GM19193 (cell line): ENCODE results near the gene NOL4L.

Experiments used
- POLR2A ChIP-seq: IDR thresholded peaks from 4 replicates; pipeline ENCODE4 v1.6.1; 2011; ENCODE audit not compliant: insufficient read depth, insufficient read length; ENCODE audit errors: extremely low read depth

The NOL4L gene

GRCh38 chr20:32462900-32463641 is 122.1 kb downstream of the NOL4L start:
- TF ChIP-seq POLR2A = no peak

DNA sequence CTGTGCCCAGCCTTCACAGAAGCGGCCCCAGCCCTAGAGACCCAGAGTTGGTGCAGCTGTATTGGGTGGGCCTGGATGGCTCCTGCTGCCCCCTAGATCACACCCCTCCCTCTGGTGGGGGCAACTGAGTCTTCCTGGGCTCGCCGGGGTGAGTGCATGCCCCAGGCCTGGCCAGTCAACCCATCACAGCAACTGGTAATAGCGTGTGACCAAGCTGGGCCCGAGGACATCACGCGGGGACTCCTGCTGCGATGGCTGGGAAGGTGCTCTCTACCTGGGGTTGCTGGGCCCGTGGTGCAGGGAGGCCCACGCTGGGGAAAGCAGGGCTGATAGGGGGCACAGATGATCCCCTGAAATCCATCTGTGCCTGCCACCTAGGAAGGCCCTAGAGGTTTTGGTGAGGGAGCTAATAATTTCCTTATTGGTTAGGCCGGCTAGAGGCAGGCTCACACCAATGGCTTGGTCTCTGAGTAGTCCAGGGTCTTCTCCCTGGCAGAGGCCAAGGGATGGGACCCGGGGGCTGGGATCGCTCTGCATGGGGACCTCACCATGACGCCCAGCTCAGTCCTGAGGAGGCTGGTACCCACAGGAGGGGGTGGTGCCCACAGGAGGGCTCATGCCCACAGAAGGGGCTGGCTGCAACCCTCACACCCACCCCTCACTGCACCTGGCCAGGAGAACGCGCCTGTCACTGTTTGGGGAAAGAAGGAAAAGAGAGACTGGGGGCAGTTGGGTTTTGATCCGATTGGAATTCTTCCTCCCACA is 123.1 kb downstream of the NOL4L start:
- no peak for TF ChIP-seq POLR2A

GRCh38 chr20:32460683-32461320 is 124.3 kb downstream of the NOL4L start:
- no peak for TF ChIP-seq POLR2A

GRCh38 chr20:32460231-32460630 is 124.9 kb downstream of the NOL4L start:
- no peak for TF ChIP-seq POLR2A

DNA sequence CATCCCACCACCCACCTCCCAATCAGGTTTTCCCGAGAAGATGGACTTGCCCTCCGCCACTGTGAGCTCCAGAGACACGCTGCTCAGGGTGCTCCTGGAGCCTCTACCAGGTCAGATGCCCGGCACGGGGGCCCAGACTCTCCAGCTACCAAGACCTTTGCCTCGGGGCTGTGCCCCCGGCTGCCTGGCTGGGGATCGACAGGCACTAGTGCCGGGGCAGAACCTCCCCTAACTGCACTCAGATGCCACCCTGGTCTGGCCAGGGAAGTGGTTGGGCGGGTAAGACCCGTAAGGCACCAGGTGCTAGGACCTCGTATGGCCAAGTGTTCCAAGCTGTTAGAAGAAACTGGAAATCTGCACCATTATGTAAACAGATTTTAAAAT is 126.3 kb downstream of the NOL4L start:
- no peak for TF ChIP-seq POLR2A

DNA sequence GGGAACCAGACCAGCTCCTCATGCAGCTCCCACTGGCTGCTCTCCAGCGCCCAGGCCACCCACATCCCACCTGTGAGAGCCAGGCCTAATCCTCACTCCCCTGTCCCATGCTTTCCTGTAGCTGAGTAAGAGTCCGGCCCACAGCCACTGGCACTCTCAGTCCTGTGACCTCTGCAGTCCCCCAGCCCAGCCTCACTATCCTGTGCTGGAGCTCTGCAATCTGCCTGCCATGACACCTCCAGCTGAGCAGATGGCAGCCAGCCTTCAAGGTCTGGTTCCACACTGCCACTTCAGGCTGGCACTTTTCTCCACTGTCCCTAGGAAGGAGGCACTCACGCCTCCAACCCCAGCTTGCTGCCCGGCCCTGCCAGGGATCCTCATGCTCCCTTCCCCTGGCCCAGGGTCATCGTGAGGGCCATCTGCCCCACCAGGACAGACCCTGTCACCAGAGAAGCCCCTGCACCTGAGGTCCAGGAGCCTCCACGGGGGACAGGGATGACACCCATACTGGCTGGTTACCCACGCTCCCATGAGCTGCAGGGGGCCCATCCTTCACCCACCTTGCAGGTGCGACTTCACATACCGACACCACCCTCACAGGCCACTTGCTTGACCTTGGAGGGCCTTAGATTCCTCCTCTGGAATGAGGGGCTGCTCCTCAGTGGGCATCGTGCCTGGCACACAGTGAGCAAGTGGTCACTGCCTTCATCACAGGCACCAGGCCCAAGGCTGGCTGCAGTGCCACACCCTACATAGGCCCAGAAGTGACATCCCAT is 126.9 kb downstream of the NOL4L start:
- no peak for TF ChIP-seq POLR2A

DNA sequence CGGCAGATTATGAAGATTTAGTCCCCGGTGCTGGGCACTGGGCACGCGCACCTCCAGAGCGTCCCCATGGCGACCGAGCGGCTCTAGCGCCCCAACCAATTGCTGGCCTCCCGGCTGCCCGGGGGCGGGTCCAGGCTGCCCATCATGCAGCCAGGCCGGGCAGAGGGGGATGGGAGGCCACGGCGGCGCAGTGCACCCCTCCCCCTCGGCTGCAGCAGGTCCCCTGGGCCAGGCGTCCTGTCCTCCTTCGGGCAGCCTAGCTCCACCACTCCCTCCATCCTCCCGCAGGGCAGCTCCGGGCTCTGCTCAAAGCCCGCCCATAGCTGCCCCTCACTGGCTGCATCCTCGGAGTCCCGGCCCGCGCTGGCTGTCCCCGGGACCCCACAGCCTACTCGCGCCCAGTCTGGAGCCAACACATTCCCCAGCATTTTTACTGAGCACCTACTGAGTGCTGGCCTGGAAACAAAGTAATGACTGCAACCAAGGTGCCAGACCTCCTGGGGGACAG is 127.6 kb downstream of the NOL4L start:
- no peak for TF ChIP-seq POLR2A

DNA sequence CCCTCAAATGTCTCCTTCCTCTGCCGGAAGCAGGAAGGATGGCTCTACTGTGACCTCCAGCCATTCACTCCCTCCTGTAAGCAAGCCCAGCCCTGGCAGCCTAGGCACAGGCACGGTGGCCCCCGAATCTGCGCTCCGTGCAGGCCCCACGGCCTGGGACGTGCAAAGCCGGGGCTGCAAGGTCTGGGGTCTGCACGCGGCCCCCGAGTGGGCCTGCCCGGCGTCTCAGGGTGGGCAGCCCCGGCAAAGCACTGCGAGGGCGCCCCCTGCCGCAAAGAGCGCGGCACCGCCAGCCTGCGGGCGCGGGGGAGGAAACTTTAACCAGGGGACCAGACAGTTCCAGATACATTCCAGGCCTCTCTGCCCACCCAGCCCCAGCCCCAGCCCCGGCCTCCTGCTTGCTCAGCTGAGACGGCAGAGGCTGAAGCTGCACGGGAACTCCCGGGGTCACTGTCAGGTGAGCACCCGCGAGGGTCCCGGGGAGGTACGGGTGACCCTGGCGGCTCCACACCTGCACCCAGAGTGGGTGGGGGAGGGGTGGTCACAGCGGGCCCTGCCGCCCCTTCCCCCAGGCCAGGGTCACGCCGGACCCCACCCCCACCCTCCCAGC is 128.2 kb downstream of the NOL4L start:
- no peak for TF ChIP-seq POLR2A

DNA sequence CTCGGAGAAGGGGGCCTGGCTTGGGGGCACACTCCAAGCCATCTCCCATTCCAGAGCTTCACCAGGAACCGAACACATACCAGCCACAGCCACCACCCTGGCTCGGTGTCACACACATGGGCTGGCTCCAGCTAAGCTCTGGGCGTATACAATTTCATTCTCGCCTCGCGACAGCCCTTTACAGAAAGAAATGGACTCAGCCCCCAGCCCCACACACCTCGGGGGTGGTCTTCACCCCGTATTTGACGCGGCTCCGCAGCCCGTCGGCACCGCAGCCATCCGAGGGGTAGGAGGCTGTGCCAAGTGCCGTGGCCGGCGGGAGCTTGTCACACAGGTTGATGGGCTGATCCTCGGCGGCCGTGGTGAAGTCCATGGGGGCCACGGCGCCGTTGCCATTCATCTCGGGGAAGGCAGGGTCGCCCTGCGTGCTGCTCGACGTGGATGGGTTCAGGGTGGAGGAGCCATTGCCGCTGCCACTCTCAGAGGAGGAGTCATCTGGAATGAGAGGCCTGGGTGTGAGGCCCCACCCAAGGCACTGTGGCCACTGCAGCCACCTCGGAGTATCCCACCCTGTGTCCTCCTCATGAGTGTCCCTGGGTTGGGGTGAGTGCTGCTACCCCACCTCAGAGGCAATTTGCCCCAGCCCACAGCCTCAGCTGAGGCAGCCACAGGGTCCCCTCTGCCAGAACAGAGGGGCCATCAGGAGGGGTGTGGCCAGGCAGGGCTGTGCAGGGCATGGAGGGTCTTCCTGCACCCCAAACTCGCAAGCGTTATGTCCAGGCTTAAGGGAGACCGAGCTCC is 129.0 kb downstream of the NOL4L start:
- TF ChIP-seq POLR2A = no peak

DNA sequence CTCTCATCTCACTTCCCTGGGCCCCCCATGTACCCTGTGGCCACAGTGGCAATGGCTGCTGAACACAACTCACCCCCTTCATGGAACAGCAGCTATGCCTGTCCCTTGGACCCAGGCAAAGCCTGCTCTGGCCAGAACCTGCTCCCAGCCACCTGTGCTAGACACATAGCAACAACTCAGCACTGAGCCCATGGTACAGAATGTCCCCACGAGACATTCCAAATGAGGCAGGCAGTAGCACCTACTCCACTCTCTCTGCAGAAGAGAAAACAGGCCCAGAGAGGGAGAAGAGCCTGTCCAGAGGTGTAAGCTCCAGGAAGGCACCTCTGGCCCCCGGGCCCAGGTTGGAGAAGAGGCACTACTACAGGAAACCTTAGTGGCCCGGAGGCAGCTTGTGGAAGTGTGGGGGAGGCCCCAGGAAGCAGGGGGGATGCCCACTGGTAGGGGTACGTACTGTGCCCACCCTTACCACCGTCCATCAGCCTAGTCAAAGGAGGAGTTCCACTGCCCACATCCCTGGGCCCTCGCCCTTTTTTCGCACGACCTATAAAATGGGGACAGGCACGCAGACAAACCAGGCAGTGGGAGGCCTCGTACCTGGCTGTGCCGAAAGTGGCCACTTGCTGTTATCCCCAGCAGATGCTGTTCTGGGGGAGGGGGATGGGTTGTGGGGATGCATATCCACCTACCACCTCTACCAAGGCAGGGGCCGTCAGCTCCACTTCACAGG is 129.8 kb downstream of the NOL4L start:
- TF ChIP-seq POLR2A = no peak

GRCh38 chr20:32454164-32455145 is 130.7 kb downstream of the NOL4L start:
- no peak for TF ChIP-seq POLR2A
